ENCODE results near the gene PTCH1.

The PTCH1 gene

DNA sequence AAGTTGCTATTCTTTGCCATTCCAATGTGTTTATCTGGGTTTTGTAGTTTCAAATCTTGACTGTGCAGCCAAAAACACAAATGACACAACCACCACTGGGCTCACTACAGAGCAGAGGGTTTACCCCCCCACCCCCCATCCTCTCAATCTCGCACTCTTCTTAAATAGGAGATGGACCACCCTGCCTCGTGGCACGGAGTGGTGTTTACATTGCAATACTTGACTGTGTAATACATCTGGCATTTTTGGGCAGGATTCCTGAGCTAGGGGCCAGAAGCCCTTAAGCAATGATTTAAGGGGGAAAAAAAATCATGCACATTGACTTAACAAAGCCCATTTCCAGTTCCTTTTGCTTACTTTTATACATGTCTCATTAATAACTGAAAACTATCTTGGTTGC lies 19.0 kb downstream of the PTCH1 start:
- DNase-seq, result no peak

DNA sequence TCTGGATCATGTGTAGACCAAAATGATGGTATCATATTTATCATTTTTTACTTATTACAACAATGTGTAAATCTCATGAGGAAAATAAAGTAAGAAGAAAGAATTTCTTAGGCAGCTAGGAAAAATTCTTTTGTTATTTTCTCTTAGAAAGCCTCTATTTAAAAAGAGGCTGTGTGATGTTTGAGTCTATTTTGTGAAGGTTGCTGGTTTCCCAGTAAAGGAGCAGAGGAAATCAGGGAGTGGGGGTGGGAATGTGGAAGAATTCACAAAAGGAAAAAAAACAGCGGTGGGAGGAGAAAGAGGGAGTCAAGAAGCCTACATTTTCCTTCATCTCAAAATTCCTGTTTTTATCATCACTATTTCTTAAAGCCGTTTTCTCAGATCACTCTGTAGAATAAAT lies 20.1 kb downstream of the PTCH1 start:
- no peak for DNase-seq

DNA sequence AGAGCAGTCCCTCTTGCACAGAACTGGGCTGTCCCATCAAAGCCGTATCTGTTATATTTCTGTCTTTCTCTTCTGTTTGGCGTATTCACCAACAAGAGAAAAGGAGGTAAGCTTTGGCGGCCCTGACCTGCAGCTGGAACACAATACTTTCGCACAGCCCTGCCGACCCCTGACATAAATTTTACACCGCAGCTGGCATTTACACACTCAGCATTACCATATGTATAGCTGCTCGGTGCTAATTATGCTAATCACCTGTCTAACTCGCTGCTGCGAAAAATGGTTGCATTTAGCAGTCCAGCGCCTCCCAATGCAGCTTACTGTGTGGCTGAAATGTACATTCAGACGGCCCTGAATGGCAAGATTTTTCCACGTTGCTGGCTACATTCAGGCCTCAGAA lies 20.8 kb downstream of the PTCH1 start:
- DNase-seq, result no peak

DNA sequence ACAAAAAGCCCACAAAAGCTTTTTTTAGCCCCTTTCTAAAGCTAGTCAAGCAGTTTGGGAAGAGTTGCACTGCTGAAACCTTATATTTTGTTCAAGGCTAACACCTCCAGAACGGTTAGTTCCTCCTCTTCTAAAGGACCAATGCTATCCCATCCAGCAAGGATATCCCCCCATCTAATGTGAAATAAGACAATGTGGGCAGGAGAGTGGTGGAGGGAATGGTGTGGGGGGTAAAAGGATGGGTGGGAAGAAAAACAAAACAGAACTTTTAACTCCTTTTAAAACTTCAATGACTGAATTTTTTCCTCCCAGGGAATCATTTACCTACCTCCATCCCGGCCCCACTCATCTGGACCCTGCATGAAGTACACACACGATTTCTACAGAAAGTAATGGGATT lies 21.2 kb downstream of the PTCH1 start:
- DNase-seq, result no peak

DNA sequence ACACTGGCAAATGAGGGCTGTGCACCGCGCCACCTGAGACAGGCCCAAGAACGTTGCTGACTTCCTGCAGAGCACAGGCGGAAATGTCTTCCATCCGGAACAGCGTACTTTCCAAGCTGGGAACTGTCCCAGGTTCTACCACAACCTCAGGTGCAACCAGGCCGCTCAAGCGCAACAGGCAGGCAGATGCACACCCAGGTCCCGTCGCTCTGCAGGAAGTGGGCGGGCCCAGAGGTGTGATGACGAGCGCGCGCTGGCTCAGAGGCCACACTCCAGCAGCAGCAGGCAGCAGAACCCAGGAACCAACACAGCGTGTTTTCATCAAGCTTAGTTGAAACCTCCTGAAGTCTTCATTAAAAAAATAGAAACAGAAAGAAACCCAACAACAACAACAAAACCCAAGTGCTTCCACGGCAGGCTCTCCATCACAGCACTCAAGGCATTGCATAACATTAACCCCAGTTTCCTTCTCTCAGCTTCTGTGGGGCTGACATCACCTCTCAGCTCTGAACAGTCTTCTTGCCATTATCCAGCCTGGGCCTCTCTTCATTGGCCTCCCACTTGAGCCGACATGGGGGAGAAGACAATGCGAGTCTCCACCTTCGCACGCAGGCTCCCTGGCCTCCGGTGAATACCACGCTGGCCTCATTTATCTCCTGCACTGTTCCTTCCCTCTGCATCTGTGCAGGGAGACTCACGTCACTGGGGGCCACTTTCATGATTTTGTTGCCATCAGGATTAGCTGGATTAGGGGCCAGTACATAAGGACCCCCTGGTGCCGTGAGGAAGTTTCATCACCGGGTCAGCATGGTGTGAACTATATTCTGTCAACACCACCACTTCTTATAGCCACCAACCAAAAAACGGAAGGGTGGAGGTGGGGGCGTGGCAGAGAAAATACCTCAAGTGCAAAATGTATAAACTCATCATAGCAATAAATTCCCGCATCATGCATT lies 22.1 kb downstream of the PTCH1 start:
- peak; percentile 48 to 93 (median 78) for DNase-seq

DNA sequence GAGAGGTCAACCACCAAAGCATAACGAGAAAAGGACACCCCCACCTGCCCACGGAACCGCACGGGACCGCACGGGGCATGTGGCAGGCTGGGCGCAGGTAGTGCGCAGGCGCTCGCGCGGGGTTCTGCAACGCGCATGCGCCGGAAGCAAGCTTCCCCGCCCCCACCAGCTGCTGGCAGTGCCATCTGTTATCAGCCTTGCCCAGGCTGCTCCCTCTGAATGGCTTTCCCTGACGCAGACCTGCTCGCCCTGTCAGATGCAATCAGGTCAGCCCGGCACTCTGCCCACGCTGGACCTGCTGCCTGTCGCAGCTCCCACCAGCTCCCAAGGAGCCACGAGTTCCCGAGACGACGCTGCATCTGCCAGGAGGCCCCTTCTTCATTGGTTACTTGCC lies 22.8 kb downstream of the PTCH1 start:
- DNase-seq, result peak in 2 of 5 experiments; percentile 33 to 41

DNA sequence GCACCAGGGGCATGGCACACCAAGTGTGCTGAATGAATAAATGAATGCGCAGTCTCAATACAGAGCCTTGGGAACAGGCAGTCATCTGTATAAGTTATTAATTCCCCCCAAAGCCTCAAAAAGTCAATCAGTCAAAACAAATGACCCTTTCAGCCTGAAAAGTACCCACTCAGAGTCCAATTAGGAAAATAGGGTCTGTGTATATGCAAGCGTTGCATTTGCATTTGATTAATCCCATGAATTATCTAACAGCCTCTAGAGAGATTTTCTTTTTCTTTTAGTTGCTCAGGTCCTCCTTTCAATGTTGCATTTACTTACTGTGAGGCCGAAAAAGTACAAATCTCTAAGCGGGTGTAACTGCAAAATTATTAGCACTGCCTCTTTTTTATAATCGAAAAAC lies 23.4 kb downstream of the PTCH1 start:
- DNase-seq, result no peak

DNA sequence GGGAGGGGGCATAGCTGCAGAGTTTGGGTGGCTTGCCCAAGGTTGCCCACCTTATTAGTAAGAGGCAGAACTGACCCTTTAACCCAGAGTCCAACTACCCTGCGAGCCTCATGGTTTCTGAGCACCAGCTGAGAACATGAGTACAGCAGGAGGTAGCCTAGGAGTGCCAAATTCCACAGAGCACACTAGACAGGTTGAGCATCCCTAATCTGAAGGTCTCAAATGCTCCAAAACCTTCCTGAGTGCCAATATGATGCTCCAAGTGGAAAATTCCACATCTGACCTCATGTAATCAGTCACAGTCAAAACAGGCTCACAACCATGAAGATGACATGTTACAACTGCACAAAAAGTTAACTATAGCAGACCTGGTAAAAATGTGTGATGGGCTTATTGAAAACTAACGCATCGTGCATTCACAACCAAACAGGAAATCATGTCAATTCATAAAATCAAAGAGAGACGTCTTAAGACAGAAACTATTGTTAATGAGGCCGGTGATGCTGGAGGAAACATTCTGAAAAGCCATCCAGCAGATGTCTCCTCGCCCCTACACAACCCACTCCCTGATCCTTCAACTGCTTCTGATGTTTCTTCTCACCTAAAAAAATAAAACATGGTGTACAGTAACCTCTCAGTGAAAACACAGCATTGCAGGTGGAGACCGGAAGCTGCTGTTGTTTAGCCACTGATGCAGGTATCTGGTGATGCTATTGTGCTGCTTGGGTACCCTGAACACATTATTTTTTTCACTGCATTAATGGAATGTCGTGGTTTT lies 25.0 kb downstream of the PTCH1 start:
- peak in 2 of 5 experiments; percentile 17 to 38 for DNase-seq

DNA sequence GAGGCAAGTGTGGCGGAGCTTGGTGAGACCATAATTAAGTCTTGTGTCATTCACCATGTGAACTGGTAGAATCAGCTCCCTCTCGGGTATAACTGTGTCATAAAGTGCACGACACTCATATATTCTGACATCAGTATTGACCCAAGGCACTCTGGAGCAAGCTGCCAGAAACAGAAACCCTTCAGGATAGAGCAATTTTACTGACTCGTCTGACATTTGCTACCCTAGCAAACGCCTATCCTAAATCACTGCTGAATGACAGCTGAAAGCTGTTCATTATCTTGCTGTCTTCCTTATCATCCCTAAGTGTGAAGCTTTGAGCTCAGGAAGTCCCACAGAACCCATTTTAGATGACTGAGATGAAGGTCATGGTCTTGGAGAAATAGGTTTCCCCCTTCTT lies 27.8 kb downstream of the PTCH1 start:
- no peak for DNase-seq

DNA sequence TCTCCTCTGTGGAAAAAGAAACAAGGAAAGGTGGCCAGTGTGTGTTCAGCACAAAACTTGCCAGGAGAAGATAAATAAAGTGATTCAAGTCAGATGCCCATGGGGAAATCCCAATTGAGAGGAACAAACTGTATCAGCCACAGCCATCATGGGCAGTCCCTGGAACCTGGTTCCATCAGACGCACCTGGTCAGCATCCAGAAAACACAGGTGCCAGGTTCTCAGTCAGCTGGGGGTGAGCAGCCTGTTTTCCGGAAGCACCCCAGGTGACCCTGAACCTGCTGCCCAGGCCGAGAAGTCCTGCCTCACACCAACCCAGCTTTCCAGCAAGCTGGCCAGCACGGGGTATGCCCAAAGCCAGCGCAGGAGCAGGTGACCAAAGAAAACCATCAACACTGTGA lies 30.5 kb downstream of the PTCH1 start:
- DNase-seq, result no peak

DNA sequence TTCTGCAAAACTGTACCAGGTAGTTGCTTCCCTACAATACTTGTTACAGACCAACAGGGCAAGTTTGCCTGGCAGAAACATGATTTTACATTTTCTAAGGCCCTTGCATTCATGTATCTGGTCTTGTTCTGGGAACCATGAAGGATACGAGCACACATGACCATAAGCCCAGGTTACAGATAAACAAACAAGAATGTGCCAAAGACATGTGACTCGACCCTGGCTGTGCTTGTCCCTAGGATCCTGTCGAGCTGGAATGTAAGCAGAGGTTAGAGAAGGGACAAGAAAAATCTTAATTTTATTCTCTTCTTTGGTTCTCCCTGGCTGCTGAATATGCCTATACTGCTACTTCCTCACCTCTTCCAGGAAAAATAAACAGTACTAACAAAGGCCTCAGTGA lies 32.5 kb downstream of the PTCH1 start:
- DNase-seq, result no peak

GRCh38 chr9:95483431-95483830 lies 33.3 kb downstream of the PTCH1 start:
- DNase-seq, result no peak

DNA sequence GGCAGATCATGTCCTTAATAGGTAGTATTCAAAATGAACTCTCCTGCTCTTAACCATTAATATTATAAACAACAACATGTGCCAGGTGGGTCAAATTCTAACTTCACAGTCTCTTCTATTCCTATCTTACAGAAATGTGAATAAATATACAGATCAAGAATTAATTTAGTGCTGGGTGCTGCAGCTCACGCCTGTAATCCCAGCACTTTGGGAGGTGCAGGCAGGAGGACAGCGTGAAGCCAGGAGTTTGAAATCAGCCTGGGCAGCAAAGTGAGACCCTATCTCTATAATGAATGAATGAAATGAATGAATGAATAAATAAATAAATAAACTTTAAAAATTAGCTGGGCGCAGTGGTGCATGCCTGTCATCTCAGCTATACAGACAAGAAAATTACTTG lies 34.1 kb downstream of the PTCH1 start:
- DNase-seq, result no peak

DNA sequence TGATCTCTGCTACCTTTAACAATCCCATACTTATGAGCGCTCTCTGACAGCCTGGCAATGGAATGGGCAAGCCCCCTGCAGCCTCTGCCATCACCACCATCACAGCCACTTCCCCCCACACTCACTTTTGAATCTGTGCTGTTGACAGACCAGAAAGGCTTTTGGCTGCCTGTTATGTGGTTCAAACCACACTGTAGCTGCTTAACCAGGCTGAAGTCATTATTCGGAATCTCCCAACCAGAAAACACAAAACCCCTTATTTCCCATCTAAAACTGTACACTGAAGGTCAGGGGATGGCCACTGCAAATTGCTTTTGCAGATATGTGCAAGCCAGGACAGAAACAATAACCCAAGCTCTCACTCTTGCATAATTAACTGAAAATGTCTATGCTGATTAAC lies 35.8 kb downstream of the PTCH1 start:
- peak in 1 of 5 experiments; percentile 4 for DNase-seq

- no peak for DNase-seq
These were observed 36.4 kb downstream of the PTCH1 start for GRCh38 chr9:95480346-95480745.

GRCh38 chr9:95479330-95479729 lies 37.4 kb downstream of the PTCH1 start:
- DNase-seq, result no peak

DNA sequence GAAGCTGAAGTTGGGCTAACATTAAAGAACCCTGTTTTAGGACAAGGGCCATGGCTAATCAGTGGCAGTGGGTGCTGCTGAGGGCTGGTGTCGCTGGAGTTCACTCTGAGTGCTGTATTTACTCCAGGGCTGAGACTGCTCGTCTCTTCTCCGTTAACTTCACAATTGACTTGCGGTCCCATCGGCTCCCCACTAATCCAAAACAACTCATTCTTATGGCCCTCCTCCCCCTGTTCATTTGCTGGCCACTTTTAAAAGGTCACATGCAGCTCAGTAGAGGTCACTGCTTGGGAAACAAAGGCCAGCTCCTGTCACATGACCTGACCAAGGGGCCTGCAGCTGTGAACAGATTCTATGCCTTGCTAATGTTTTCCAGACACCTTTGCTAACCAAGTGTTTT lies 38.4 kb downstream of the PTCH1 start:
- no peak for DNase-seq

- DNase-seq, result no peak
These were observed 38.9 kb downstream of the PTCH1 start for GRCh38 chr9:95477885-95478284.

- DNase-seq, result no peak
These were observed 39.3 kb downstream of the PTCH1 start for GRCh38 chr9:95477441-95477840.

DNA sequence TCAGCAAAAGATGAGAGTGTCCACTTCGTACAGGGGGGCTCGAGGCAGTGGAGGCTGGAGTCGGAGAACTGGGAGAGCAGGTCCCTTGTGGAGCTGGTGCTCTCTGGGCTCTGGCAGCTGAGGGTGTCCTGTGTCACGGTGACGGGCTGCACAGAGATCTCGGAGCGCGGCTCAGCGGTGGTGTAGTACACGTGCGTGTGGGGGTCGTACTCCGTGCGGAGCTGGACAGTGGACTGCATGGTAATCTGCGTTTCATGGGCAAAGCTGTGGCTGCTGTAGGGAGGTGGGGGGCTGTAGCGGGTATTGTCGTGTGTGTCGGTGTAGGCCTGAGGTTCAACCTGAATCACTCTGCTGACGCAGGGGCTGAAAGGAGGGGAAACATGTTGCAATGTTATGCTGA lies 48.0 kb downstream of the PTCH1 start:
- no peak for DNase-seq

GRCh38 chr9:95465115-95465514 lies 51.7 kb downstream of the PTCH1 start:
- no peak for DNase-seq

GRCh38 chr9:95463148-95464060 lies 53.4 kb downstream of the PTCH1 start:
- DNase-seq, result no peak
